NCI-H748 (cell line): ENCODE measurements around the gene CYB5RL.
"Not testable (repeated sequence)": the region's sequence is repeated elsewhere in the genome, so short reads cannot be mapped to it uniquely, and the experiment has no call there.

ENCODE experiments used
- DNase-seq: peaks from one replicate; lab custom pipeline; 2025; ENCODE audit not compliant: unreplicated experiment; lab: John Stamatoyannopoulos, UW

The CYB5RL gene

GRCh38 chr1:54190526-54190925 is 9.3 kb downstream of the CYB5RL start:
- no peak for DNase-seq

GRCh38 chr1:54188291-54188690 is 11.5 kb downstream of the CYB5RL start:
- no peak for DNase-seq

- no peak for DNase-seq
Observed at GRCh38 chr1:54186056-54186455, 13.8 kb downstream of the CYB5RL start.

GRCh38 chr1:54180701-54181360 is 19.0 kb downstream of the CYB5RL start:
- peak; percentile 20 for DNase-seq

GRCh38 chr1:54178296-54179070 is 21.3 kb downstream of the CYB5RL start:
- no peak for DNase-seq

GRCh38 chr1:54177726-54178125 is 22.1 kb downstream of the CYB5RL start:
- no peak for DNase-seq

- DNase-seq, result no peak
Observed at GRCh38 chr1:54176621-54177327, 23.1 kb downstream of the CYB5RL start.

GRCh38 chr1:54174106-54174505 is 25.7 kb downstream of the CYB5RL start:
- DNase-seq, result no peak

GRCh38 chr1:54173681-54174080 is 26.1 kb downstream of the CYB5RL start:
- peak; percentile 38 for DNase-seq

- DNase-seq, result no peak
Observed at GRCh38 chr1:54172614-54173599, 26.9 kb downstream of the CYB5RL start.

- DNase-seq, result no peak
Observed at GRCh38 chr1:54171606-54172005, 28.2 kb downstream of the CYB5RL start.

- no peak for DNase-seq
Observed at GRCh38 chr1:54171016-54171415, 28.8 kb downstream of the CYB5RL start.

- DNase-seq, result no peak
Observed at GRCh38 chr1:54169068-54169467, 30.8 kb downstream of the CYB5RL start.

GRCh38 chr1:54168206-54168965 is 31.4 kb downstream of the CYB5RL start:
- no peak for DNase-seq

GRCh38 chr1:54167422-54168139 is 32.2 kb downstream of the CYB5RL start:
- DNase-seq, result no peak

- DNase-seq, result not testable (repeated sequence)
Observed at GRCh38 chr1:54166357-54166756, 33.5 kb downstream of the CYB5RL start.

GRCh38 chr1:54165146-54165545 is 34.7 kb downstream of the CYB5RL start:
- no peak for DNase-seq

- no peak for DNase-seq
Observed at GRCh38 chr1:54163573-54163972, 36.3 kb downstream of the CYB5RL start.

- no peak for DNase-seq
Observed at GRCh38 chr1:54163051-54163450, 36.8 kb downstream of the CYB5RL start.
